ENCODE data around the gene SFMBT1.
"Not testable (repeated sequence)": the region's sequence is repeated elsewhere in the genome, so short reads cannot be mapped to it uniquely, and the experiment has no call there.

The SFMBT1 gene

DNA sequence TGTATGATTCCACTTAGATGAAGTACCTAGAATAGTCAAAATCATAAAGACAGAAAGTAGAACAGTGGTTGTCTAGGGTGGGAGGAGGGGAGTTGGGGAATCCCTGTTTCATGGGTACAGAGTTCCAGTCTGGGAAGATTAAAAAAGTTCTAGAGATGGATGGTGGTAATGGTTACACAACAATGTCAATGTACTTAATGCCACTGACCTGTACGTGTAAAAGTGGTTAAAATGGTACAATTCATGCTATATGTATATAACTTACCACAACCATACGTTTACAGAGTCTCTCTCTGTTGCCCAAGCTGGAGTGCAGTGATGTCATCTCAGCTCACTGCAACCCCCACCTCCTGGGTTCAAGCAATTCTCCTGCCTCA lies 6.5 kb downstream of the SFMBT1 start:
- H3K4me3 ChIP-seq (replicated peaks; ENCODE audit: low read depth, low read length): no peak overlapping the region
- no peak for DNase-seq (ENCODE audit: low read depth)
- TF ChIP-seq, protein P1, sequence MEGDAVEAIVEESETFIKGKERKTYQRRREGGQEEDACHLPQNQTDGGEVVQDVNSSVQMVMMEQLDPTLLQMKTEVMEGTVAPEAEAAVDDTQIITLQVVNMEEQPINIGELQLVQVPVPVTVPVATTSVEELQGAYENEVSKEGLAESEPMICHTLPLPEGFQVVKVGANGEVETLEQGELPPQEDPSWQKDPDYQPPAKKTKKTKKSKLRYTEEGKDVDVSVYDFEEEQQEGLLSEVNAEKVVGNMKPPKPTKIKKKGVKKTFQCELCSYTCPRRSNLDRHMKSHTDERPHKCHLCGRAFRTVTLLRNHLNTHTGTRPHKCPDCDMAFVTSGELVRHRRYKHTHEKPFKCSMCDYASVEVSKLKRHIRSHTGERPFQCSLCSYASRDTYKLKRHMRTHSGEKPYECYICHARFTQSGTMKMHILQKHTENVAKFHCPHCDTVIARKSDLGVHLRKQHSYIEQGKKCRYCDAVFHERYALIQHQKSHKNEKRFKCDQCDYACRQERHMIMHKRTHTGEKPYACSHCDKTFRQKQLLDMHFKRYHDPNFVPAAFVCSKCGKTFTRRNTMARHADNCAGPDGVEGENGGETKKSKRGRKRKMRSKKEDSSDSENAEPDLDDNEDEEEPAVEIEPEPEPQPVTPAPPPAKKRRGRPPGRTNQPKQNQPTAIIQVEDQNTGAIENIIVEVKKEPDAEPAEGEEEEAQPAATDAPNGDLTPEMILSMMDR (IDR thresholded peaks at IDR 0.05; ENCODE audit: low read length, missing control alignments): no peak

DNA sequence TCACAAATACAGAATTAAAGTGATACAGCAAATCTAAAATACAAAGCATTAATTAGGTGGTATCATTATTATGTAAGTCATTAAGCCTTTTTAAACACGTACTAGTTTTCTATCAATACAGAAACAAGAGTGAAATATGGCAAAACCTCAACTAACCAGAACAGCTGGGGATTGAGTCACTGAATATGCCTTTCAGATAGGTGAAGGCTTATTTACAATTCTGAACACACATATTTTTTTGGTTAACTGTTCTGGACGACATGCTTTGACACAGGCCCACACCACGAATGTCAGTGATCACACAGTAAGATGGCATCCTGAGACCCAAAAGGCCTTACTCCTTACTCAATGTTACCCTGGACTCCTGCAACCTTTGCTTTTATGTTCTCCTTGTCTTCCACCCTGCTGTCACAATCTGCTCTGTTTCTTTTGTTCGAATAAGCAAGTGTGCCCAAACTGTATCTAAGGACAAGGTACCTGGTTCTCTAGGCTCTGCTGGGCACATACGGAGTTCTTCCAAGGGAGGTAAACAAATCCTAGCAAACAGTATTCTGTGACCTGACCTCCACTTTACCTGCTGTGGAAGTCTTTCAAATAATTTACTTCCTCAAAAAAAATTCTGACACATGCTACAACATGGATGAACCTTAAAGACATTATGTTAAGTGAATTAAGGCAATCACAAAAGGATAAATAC lies 7.0 kb downstream of the SFMBT1 start:
- TF ChIP-seq, protein P1 (IDR thresholded peaks at IDR 0.05; ENCODE audit: low read length, missing control alignments): no peak
- no peak for DNase-seq (ENCODE audit: low read depth)
- H3K4me3 ChIP-seq (replicated peaks; ENCODE audit: low read depth, low read length): no peak overlapping the region

DNA sequence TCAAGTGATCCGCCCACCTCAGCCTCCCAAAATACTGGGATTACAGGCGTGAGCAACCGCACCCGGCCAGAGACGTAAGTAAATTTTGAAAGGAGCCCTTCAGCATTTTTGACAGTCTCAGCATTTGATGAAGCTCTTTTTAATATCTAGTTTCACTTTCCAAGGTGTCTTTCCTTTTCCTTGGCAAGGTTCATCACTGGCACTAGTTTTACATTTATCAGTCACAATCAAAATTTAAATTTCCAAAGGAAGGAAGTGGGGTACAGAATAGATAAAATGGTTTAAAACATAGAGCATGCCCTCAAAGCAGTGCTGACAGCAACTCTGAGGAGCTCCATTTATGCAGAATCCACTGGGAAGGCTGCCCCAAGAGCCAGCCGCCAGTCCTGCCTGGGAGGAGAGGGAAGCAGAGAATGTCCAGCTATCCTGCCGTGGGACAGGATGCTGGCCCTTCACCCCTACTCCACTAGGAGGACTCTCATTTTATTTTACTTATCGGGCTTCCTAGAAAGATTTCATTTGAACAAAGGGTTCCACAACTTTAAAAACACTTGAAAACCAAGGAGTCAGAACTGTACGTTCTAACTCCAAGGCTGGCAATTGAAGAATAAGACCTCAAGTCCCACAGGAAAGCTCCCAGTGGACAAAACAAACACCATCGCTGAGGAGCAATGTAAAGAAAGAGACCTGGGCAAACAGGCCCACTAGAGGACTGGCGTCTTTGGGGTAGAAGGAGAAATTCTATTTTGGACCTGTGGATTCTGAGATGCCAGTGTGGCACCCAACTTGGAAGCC lies 9.9 kb downstream of the SFMBT1 start:
- TF ChIP-seq, protein P1 (IDR thresholded peaks at IDR 0.05; ENCODE audit: low read length, missing control alignments): no peak
- no peak overlapping the region for H3K4me3 ChIP-seq (replicated peaks; ENCODE audit: low read depth, low read length)
- DNase-seq (ENCODE audit: low read depth): no peak

DNA sequence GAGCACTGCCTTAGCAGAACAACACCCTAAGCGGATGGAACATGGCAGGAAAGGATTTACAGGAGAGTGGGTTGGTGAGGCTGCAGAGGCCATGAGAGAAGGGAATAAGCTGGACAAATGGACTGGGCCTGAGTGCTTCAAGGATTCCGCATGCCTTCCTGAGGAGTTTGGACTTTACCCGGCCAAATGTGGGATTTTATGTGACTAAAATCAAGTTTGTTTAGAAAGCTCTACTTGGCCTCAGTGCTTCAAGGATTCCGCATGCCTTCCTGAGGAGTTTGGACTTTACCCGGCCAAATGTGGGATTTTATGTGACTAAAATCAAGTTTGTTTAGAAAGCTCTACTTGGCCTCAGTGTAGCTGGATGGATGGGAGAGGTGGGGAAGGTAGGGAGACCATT lies 10.9 kb downstream of the SFMBT1 start:
- H3K4me3 ChIP-seq (replicated peaks; ENCODE audit: low read depth, low read length); DNase-seq (ENCODE audit: low read depth): not testable (repeated sequence)

DNA sequence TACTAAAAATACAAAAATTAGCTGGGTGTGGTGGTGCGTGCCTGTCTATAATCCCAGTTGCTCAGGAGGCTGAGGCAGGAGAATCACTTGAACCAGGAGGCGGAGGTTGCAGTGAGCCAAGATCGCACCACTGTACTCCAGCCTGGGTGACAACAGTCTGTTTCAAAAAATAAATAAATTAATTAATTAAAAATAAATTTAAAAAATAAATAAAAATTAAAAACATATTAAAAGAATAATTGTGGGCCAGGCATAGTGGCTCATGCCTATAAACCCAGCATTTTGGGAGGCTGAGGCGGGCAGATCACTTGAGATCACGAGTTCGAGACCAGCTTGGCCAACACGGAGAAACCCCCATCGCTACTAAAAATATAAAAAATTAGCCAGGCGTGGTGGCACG lies 11.5 kb downstream of the SFMBT1 start:
- H3K4me3 ChIP-seq (replicated peaks; ENCODE audit: low read depth, low read length); DNase-seq (ENCODE audit: low read depth): not testable (repeated sequence)

DNA sequence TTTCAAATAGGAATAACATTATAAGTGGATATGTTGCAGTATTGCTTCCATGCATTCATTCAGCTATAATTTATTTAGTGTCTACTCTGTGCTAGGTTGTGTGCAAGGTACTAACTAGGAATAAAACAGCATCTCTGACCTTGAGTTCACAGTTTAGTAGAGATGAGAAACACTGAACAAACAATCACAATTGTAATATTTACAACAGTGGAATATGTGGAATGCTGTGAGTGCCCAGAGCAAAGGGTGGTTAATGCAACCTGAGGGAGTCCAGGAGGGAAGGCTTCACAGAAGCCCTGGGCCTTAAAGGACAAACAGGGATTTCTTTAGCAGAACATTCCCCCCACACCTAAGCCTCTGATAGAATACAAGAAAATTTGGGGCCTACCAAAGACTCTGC lies 13.3 kb downstream of the SFMBT1 start:
- H3K4me3 ChIP-seq (replicated peaks; ENCODE audit: low read depth, low read length): no peak overlapping the region
- TF ChIP-seq, protein P1 (IDR thresholded peaks at IDR 0.05; ENCODE audit: low read length, missing control alignments): no peak
- DNase-seq (ENCODE audit: low read depth): no peak

DNA sequence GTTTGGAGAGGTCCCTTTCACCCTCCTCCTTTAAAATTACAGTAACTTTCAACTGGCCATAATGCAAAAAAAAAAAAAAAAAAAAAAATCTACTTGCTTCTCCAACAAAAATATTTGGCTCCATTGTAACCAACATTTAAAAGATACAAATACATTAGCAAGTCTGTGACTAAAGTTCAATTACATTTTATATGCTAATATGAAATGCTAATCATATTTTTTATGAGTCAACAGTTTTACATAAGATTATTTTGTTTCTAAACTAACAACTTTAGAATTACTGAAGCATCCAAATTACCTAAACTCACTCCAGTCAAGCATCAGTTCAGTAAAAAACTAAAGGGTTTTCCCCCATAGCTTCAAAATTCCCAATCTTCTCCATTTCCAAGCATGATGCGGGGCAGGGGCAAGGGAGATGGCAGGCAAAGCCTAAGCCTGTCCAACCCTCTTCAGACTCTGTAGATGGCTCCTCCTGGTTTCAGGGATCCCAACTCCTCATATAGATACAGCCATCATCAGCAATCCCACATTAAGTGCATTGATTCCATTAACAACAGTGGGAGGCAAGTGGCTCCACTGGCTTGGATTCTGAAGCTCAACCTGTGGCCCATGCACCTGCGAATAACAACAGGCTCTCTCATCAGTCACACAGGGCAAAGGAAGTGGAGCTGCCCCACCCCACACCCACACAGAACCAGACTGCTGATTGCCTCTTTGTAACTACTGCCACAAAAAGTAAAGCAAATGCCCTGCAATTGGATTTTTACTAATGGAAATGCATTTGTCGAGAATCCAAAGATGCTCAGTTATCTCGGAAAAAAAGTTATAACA lies 15.0 kb downstream of the SFMBT1 start:
- no peak overlapping the region for H3K4me3 ChIP-seq (replicated peaks; ENCODE audit: low read depth, low read length)
- TF ChIP-seq, protein P1 (IDR thresholded peaks at IDR 0.05; ENCODE audit: low read length, missing control alignments): no peak
- no peak for DNase-seq (ENCODE audit: low read depth)

All from fibroblast of pulmonary artery (primary cell).